ENCODE measurements around the gene IKZF2. TPM values are rescaled to one million over a fixed set of nuclear protein-coding genes. Genes with fewer than 3 reads are reported as not detected.

Gene IKZF2
- 16.8 and 25.9 TPM in 2 replicates for total RNA-seq

GRCh38 chr2:213151437-213152064, at the start of gene IKZF2:
Gene IKZF2 (minus strand): TSS chr2:213151612. CDS start chr2:213148629, 2,983 bp downstream.

Other genes starting within 250 kb of the IKZF2 start
- gene SPAG16, start 132.9 kb upstream of the IKZF2 start, total RNA-seq = 12.4 and 20.4 TPM in 2 replicates